GM19025 (cell line): ENCODE data around the gene KLC4.
"Not testable (repeated sequence)": the region's sequence is repeated elsewhere in the genome, so short reads cannot be mapped to it uniquely, and the experiment has no call there.

ENCODE experiments used
- ATAC-seq: cut with Tn5 transposase; IDR thresholded peaks from one replicate; pipeline ENCODE4 v1.9.1; 2021; ENCODE audit warnings: mild to moderate bottlenecking, low read depth, moderate library complexity; ENCODE audit not compliant: unreplicated experiment

KLC4 gene

DNA sequence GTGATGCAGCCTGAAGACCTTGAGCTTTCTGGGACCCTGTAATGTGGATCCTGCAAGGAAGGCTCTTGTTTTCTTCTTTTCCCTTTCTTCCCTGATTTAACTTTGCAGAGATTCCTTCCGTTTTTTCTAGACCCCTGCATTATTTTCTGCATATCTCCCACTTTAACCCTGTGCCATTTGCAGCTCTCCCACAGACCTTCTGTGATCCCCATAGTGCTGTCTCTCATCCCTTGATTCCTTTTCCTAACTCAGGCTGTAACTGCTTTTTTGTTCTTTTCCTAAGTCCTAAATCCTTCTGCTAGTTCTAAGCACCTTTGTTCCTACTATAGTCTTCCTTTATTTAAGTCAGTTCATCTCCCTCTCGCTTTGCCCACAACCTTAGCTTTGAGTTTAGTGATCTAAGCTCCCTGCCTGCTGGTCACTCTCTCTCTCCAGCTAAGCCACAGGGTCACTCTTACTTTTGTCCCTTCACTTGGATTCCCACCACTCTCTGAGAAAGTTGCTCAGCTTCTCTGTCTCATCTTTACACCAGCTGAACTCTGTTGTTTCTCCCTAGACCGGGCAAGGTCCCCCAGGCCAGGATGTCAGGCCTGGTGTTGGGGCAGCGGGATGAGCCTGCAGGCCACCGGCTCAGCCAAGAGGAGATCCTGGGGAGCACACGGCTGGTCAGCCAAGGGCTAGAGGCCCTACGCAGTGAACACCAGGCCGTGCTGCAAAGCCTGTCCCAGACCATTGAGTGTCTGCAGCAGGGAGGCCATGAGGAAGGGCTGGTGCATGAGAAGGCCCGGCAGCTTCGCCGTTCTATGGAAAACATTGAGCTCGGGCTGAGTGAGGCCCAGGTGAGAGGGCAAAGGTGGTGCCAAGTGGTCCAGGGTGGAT is 1.6 kb downstream of the KLC4 start:
- ATAC-seq, result no peak

GRCh38 chr6:43061861-43062260 is 2.4 kb downstream of the KLC4 start:
- ATAC-seq, result no peak

DNA sequence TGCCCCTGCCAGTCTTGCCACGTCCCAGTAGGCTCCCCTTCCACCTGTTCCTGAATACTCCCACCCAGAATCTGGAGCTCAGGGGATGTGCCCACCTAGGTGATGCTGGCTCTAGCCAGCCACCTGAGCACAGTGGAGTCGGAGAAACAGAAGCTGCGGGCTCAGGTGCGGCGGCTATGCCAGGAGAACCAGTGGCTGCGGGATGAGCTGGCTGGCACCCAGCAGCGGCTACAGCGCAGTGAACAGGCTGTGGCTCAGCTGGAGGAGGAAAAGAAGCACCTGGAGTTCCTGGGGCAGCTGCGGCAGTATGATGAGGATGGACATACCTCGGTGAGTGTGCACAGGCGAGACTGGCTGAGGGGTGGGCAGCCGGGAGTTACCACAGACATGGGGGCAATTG is 3.4 kb downstream of the KLC4 start:
- ATAC-seq, result no peak

GRCh38 chr6:43070028-43070632 is 10.7 kb downstream of the KLC4 start:
- ATAC-seq, result no peak

GRCh38 chr6:43074847-43075669 is 15.6 kb downstream of the KLC4 start:
- ATAC-seq, result no peak

GRCh38 chr6:43075670-43076463 is 16.4 kb downstream of the KLC4 start, which contains the start of gene PTK7:
Gene PTK7, plus strand, starts transcription at chr6:43076314. Its CDS starts 175 bp downstream, at chr6:43076489.
- ATAC-seq, result no peak

GRCh38 chr6:43076464-43077332 is 17.3 kb downstream of the KLC4 start:
- ATAC-seq, result no peak

- ATAC-seq, result no peak
Measured at GRCh38 chr6:43077333-43077809, 17.9 kb downstream of the KLC4 start.

GRCh38 chr6:43077981-43078511 is 18.6 kb downstream of the KLC4 start:
- ATAC-seq, result no peak

GRCh38 chr6:43078691-43079090 is 19.3 kb downstream of the KLC4 start:
- no peak for ATAC-seq

- no peak for ATAC-seq
Measured at GRCh38 chr6:43081043-43081442, 21.6 kb downstream of the KLC4 start.

- not testable (repeated sequence) for ATAC-seq
Measured at GRCh38 chr6:43081922-43082321, 22.5 kb downstream of the KLC4 start.

DNA sequence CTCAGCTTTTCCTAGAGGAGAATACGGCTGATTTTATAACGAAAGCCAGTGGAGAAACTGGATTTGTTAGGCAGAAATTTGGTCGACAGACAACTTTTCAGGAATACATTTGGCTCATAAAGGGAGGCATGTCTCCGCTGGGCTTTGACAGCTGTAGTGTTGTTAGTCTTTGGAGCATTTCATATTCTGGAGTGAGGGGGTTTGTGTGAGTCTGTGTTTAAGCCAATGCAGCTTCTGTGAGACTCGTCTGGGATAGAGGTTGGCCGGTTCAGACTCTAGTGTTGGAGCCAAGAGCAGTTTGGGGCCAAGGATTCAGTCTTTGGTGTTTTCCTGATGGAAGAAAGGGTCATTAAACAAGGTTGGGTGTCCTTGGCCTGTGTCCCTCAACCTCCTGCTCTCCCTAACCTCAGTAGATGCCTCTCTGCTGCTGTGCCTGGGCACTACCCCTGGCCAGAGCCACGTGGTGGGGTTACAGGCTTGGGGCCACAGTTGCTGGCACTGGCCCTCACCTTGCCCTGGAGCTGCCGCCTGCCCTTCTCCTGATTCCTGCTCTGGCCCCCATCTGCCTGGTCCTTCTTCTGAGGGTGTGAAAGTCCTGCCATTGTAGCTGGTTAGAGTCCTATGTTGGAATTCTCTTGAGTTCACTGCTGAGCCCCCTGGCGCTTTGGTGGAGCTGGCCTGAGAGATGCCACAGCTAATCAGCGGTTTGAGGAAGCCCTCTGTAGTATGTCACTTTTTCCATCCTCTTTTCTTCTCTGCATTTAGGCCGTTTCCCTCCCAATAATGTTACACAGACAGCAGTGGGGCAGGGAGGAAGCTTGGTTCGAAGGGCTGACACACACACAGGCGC is 23.6 kb downstream of the KLC4 start:
- ATAC-seq, result no peak

DNA sequence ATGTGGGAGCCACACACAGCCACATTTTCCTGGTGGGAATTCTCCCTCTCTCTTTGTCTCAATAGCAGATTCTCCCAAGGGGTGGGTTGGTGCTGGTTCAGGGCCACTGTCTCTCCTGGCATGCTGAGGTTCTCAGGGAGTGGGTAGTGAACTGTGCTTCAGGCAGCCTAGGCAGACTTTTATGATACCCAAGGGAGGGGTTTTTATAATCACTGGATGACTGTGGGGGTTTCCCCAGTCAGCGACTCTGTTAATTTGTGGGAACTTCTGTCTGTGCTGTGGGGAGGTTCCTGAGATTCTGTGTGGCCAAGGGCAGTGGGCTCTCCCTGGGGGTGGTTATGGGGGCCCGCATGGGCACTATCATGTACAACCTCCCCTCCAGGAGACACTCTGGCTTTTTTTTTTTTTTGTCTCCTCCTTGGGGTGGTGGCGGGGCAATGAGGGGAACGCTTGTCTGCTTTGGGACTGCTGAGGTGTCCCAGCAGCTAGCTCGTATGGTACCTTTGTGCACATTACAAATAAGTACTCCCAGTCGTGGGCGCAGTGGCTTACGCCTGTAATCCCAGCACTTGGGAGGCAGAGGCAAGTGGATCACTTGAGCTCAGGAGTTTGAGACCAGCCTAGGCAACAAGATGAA is 26.7 kb downstream of the KLC4 start:
- no peak for ATAC-seq

- no peak for ATAC-seq
Measured at GRCh38 chr6:43088654-43089056, 29.2 kb downstream of the KLC4 start.

DNA sequence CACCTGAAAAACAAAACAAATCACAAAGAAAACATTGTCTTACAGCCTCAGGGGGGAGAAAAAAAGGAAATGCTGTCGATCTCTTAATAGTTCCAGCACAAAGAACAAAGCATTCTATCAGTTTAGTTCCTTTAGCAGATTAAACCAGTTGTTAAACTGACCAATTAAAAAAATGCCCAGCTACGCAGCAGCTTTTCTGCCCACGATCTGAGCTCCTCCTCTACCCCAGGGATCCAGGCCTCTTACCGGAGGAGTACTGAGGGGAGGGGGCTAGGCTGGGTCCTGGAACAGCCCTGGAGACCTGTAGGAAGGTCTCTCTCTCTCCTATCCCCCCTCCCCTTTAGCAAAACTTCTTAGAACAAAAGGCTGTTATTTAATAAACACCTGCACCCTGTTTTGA is 30.0 kb downstream of the KLC4 start:
- ATAC-seq, result no peak

DNA sequence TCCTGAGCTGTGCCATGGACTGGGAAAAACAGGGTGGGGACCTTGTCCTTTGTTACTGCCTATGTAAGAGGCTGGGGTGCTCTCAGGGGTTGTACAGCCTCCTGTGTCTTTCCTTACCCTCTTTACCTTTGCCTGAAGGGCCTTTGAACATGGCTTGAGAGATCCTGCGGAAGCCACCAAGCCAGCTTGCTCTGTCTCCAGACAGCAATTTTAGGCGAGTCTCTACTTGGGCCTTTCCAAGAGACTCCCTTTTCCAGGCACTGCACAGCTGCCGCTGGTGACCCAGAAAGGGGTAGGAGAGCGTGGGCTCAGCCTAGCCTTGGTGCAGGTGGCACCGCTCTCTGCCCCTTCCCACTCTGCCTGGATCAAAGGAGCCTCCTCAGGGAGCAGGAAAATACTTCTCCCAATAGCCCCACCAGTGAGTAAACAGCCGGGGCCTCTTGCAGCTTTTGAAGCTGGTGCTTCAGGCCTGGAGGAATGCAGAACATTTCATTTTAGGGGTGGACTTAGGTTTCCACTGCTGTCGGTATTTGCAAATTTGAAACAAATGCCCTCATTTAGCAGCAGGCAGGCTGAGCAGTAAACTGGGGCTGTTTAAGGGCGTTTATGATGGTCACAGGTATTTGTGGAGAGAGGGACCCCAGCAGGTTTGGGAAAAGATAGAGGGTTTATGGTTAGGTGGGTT is 30.6 kb downstream of the KLC4 start:
- no peak for ATAC-seq
